Upper lobe of left lung (tissue), 6 donors: ENCODE data around the gene TLE4. TPM values are rescaled to one million over a fixed set of nuclear protein-coding genes. Genes with fewer than 3 reads are reported as not detected.

Experiments used
- ATAC-seq, 2 donors: fragments of 200-7000 bp; cut with Tn5 transposase; one replicate each; pipeline ENCODE4 v1.9.1; 2022; ENCODE audit warnings: mild to moderate bottlenecking in 2 of 2, moderate library complexity in 2 of 2; ENCODE audit not compliant: low FRiP score in 2 of 2
- DNase-seq, 2 donors: peaks; one replicate each; pipeline ENCODE4 v3.0.0-alpha.2; 2019 to 2020
- H3K27ac ChIP-seq, 4 donors: fragments of 200-600 bp; sonication (generic); one replicate each; pipeline ENCODE4 v1.5.1; 2016 to 2019
- H3K27me3 ChIP-seq, 4 donors: fragments of 200-600 bp; sonication (generic); one replicate each; pipeline ENCODE4 v1.5.1; 2017 to 2019
- H3K36me3 ChIP-seq, 4 donors: fragments of 200-600 bp; sonication (generic); one replicate each; pipeline ENCODE4 v1.5.1; 2016 to 2019
- H3K4me1 ChIP-seq, 4 donors: fragments of 200-600 bp; sonication (generic); one replicate each; pipeline ENCODE4 v1.5.1; 2018 to 2019
- H3K4me3 ChIP-seq, 4 donors: fragments of 200-600 bp; sonication (generic); one replicate each; pipeline ENCODE4 v1.5.1; 2017 to 2019; ENCODE audit warnings: mild to moderate bottlenecking in 2 of 4, moderate library complexity in 1 of 4
- H3K9me3 ChIP-seq, 4 donors: fragments of 200-600 bp; sonication (generic); one replicate each; pipeline ENCODE4 v1.5.1; 2018 to 2019
- EP300 ChIP-seq, 4 donors: sonication (generic); formaldehyde crosslinking; IDR thresholded peaks; one replicate each; pipeline ENCODE4 v1.5.1; 2017; ENCODE audit warnings: antibody characterized with exemption in 4 of 4, control low read depth in 2 of 4
- POLR2A ChIP-seq, 4 donors: fragments of 450-650 bp; IDR thresholded peaks; one replicate each; pipeline ENCODE4 v1.5.1; 2016 to 2017; ENCODE audit warnings: antibody characterized with exemption in 4 of 4, mild to moderate bottlenecking in 2 of 4
- POLR2AphosphoS5 ChIP-seq, 2 donors: sonication (generic); formaldehyde crosslinking; IDR thresholded peaks; one replicate each; pipeline ENCODE4 v1.5.1; 2017; ENCODE audit warnings: antibody characterized with exemption in 2 of 2
- WGBS, 2 donors: methylation state at CpG; one replicate each; pipeline ENCODE4 v1.1.5; 2017 to 2018; 5-methylcytosine and 5-hydroxymethylcytosine counted together
- total RNA-seq, 6 donors: library from RNA; depleted of rRNA in 4 of 6; stranded (reverse); fragments of >200 nt in 4 of 6; gene quantifications; one replicate each; pipeline versions ENCODE4 v1.1.0 to v1.2.1, GENCODE V29; 2016 to 2021
- TF ChIP-seq, protein P1 (sequence below), 6 experiments: fragments of 450-650 bp in 4 of 6; fragments of 200-600 bp in 2 of 6; sonication (generic) in 2 of 6; IDR thresholded peaks; one replicate each; pipeline ENCODE4 v1.5.1; 2016 to 2019; ENCODE audit warnings: antibody characterized with exemption in 6 of 6
- donor health status: DM: no; HTN: no; CAD: no; lungs with moderate emphysema.
- donor health status: DM: no; HTN: yes; CAD: no; lungs with severe emphysema.

TLE4 gene
- total RNA-seq, 6 donors from 2014 or later, result 37.7 to 152 (median 46.7) TPM

GRCh38 chr9:79684711-79685575, 113.2 kb downstream of the TLE4 start:
- H3K4me1 ChIP-seq, result peaks cover 0 to 5% (median 2%) of the 10 kb centered on the region in 4 donors
- no peaks in the 10 kb centered on the region for H3K36me3 ChIP-seq
- DNase-seq (no peak), ATAC-seq (no peak)
- H3K27me3 ChIP-seq, result no peaks in the 10 kb centered on the region
- no peak for TF ChIP-seq EP300 (IDR thresholded peaks at IDR 0.05)
- TF ChIP-seq POLR2A (IDR thresholded peaks at IDR 0.05), result no peak
- TF ChIP-seq, protein P1, sequence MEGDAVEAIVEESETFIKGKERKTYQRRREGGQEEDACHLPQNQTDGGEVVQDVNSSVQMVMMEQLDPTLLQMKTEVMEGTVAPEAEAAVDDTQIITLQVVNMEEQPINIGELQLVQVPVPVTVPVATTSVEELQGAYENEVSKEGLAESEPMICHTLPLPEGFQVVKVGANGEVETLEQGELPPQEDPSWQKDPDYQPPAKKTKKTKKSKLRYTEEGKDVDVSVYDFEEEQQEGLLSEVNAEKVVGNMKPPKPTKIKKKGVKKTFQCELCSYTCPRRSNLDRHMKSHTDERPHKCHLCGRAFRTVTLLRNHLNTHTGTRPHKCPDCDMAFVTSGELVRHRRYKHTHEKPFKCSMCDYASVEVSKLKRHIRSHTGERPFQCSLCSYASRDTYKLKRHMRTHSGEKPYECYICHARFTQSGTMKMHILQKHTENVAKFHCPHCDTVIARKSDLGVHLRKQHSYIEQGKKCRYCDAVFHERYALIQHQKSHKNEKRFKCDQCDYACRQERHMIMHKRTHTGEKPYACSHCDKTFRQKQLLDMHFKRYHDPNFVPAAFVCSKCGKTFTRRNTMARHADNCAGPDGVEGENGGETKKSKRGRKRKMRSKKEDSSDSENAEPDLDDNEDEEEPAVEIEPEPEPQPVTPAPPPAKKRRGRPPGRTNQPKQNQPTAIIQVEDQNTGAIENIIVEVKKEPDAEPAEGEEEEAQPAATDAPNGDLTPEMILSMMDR (IDR thresholded peaks at IDR 0.05), result no peak
- TF ChIP-seq POLR2AphosphoS5 (IDR thresholded peaks at IDR 0.05), result no peak
- 89 to 93% methylated on average over 8 of the region's 8 CpGs for WGBS, 2 donors
- H3K9me3 ChIP-seq, result no peaks in the 10 kb centered on the region
- H3K27ac ChIP-seq, result no peak overlapping the region
- no peak overlapping the region for H3K4me3 ChIP-seq

- TF ChIP-seq EP300 (IDR thresholded peaks at IDR 0.05) (no peak), POLR2AphosphoS5 (IDR thresholded peaks at IDR 0.05) (no peak), POLR2A (IDR thresholded peaks at IDR 0.05) (no peak)
- TF ChIP-seq, protein P1 (IDR thresholded peaks at IDR 0.05), result no peak
- no peaks in the 10 kb centered on the region for H3K27me3 ChIP-seq
- no peaks in the 10 kb centered on the region for H3K36me3 ChIP-seq
- H3K9me3 ChIP-seq, result no peaks in the 10 kb centered on the region
- DNase-seq (no peak), ATAC-seq (peak in 1 of 2 donors; percentile 37)
- 62 to 93% methylated on average over 1 of the region's 1 CpG for WGBS, 2 donors
- no peak overlapping the region for H3K27ac ChIP-seq
- peaks cover 0 to 5% (median 2%) of the 10 kb centered on the region in 4 donors for H3K4me1 ChIP-seq
- H3K4me3 ChIP-seq, result no peak overlapping the region
Observed at GRCh38 chr9:79685577-79685976, 113.8 kb downstream of the TLE4 start.

DNA sequence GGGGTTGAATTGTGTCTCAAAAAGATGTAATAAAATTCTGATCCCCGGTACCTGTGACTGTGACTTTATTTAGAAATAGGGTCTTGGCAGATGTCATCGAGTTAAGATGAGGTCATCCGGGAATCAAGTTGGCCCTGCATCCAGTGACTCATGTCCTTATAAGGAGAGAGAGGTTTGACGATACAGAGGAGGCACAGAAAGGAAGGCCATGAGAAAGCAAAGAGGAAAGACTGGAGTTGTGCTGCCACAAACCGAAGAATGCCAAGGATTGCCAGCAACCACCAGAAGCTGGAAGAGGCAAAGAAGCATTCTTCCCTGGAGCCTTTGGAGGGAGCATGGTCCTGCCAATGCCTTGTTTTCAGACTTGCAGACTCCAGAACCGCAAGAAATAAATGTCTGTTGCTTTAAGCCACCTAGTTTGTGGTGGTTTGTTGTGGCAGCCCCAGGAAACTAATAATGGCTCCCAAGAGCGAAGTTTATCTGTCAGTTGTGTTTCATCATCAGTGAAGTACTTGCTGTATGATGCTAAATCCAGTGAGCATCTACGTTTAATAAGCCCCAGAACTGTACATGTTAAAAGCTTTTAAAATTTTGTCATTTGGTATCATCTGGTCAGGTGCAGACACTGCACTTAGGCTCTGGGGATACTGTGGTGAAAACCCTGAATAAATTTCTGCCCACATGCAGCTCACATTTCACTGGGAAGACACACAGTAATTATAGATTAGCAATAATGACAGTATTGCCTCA, 114.8 kb downstream of the TLE4 start:
- no peak overlapping the region for H3K27ac ChIP-seq
- 85 to 89% methylated on average over 8 of the region's 8 CpGs for WGBS, 2 donors
- DNase-seq (no peak), ATAC-seq (peak in 1 of 2 donors; percentile 76)
- H3K27me3 ChIP-seq, result no peaks in the 10 kb centered on the region
- no peaks in the 10 kb centered on the region for H3K36me3 ChIP-seq
- TF ChIP-seq, protein P1 (IDR thresholded peaks at IDR 0.05), result no peak
- TF ChIP-seq POLR2A (IDR thresholded peaks at IDR 0.05) (no peak), POLR2AphosphoS5 (IDR thresholded peaks at IDR 0.05) (no peak), EP300 (IDR thresholded peaks at IDR 0.05) (no peak)
- H3K4me3 ChIP-seq, result no peak overlapping the region
- no peaks in the 10 kb centered on the region for H3K9me3 ChIP-seq
- peaks cover 0 to 5% (median 0%) of the 10 kb centered on the region in 4 donors for H3K4me1 ChIP-seq

GRCh38 chr9:79687131-79687447, 115.3 kb downstream of the TLE4 start:
- Histone ChIP-seq H3K27ac (no peak overlapping the region), H3K36me3 (no peaks in the 10 kb centered on the region), H3K27me3 (no peaks in the 10 kb centered on the region), H3K9me3 (no peaks in the 10 kb centered on the region), H3K4me3 (no peak overlapping the region), H3K4me1 (peaks cover 0 to 3% (median 0%) of the 10 kb centered on the region in 4 donors)
- ATAC-seq (peak in 1 of 2 donors; percentile 18), DNase-seq (peak in 1 of 2 donors; percentile 23)
- TF ChIP-seq POLR2A (IDR thresholded peaks at IDR 0.05) (no peak), EP300 (IDR thresholded peaks at IDR 0.05) (no peak), POLR2AphosphoS5 (IDR thresholded peaks at IDR 0.05) (no peak)
- TF ChIP-seq, protein P1 (IDR thresholded peaks at IDR 0.05), result no peak
- 61 to 83% methylated on average over 8 of the region's 8 CpGs for WGBS, 2 donors
